Mesothelial cell of epicardium (in vitro differentiated cells): Measurements from ENCODE around the gene TXNDC16. TPM values are rescaled to one million over a fixed set of nuclear protein-coding genes. Genes with fewer than 3 reads are reported as not detected.
A peak's percentile ranks its signal among the peaks of the same experiment; 100 is the strongest.

Source experiments
- DNase-seq, 2 experiments: peaks; one replicate each; pipeline ENCODE4 v3.0.0; 2021; ENCODE audit warnings: low spot score in 2 of 2; ENCODE audit not compliant: unreplicated experiment in 2 of 2
- H3K27ac Mint-ChIP-seq: 2 replicates; pipeline ENCODE4 v1.8.0; 2021; ENCODE audit warnings: mixed read lengths
- H3K27me3 Mint-ChIP-seq: 2 replicates; pipeline ENCODE4 v1.8.0; 2021; ENCODE audit warnings: low read depth, mixed read lengths
- H3K36me3 Mint-ChIP-seq: 2 replicates; pipeline ENCODE4 v1.8.0; 2021; ENCODE audit warnings: mixed read lengths
- H3K4me1 Mint-ChIP-seq: 2 replicates; pipeline ENCODE4 v1.8.0; 2021; ENCODE audit warnings: mixed read lengths
- H3K4me3 Mint-ChIP-seq: 2 replicates; pipeline ENCODE4 v1.8.0; 2021; ENCODE audit warnings: mild to moderate bottlenecking, moderate library complexity, mixed read lengths
- H3K9me3 Mint-ChIP-seq: 2 replicates; pipeline ENCODE4 v1.8.0; 2021; ENCODE audit warnings: mixed read lengths
- CTCF ChIP-seq: fragments of 200-600 bp; sonication (generic); IDR thresholded peaks from one replicate; pipeline ENCODE4 v1.5.0; 2021; ENCODE audit warnings: antibody characterized with exemption; ENCODE audit not compliant: unreplicated experiment
- total RNA-seq: library from RNA; stranded (reverse); gene quantifications from 3 replicates; pipeline ENCODE4 v1.2.1, GENCODE V29; 2021

The TXNDC16 gene
- total RNA-seq, 1 donor from 2014 or later, result 12.7 TPM

GRCh38 chr14:52413729-52414408, 138.4 kb downstream of the TXNDC16 start:
- Mint-ChIP-seq H3K9me3 (no peaks in the 10 kb centered on the region), H3K4me1 (peaks cover 23% of the 10 kb centered on the region), H3K27ac (no peak overlapping the region), H3K36me3 (no peaks in the 10 kb centered on the region), H3K4me3 (no peak overlapping the region), H3K27me3 (no peaks in the 10 kb centered on the region)
- DNase-seq, result no peak
- TF ChIP-seq CTCF, result no peak

GRCh38 chr14:52412426-52412825, 139.9 kb downstream of the TXNDC16 start:
- no peaks in the 10 kb centered on the region for H3K36me3 Mint-ChIP-seq
- no peak overlapping the region for H3K4me3 Mint-ChIP-seq
- DNase-seq, result no peak
- H3K4me1 Mint-ChIP-seq, result peaks cover 26% of the 10 kb centered on the region
- H3K27me3 Mint-ChIP-seq, result no peaks in the 10 kb centered on the region
- peak overlapping the region; percentile 73 for H3K27ac Mint-ChIP-seq
- H3K9me3 Mint-ChIP-seq, result no peaks in the 10 kb centered on the region
- no peak for TF ChIP-seq CTCF

- Mint-ChIP-seq H3K27ac (no peak overlapping the region), H3K4me3 (no peak overlapping the region), H3K4me1 (peaks cover 19% of the 10 kb centered on the region), H3K9me3 (no peaks in the 10 kb centered on the region), H3K36me3 (no peaks in the 10 kb centered on the region), H3K27me3 (no peaks in the 10 kb centered on the region)
- no peak for DNase-seq
- TF ChIP-seq CTCF, result no peak
Observed at GRCh38 chr14:52405314-52405713, 147.0 kb downstream of the TXNDC16 start.

GRCh38 chr14:52402812-52403526, 149.3 kb downstream of the TXNDC16 start:
- Mint-ChIP-seq H3K4me3 (no peak overlapping the region), H3K4me1 (peaks cover 25% of the 10 kb centered on the region), H3K9me3 (no peaks in the 10 kb centered on the region), H3K36me3 (no peaks in the 10 kb centered on the region), H3K27ac (no peak overlapping the region), H3K27me3 (no peaks in the 10 kb centered on the region)
- no peak for DNase-seq
- no peak for TF ChIP-seq CTCF

GRCh38 chr14:52400846-52401245, 151.5 kb downstream of the TXNDC16 start:
- DNase-seq, result no peak
- H3K9me3 Mint-ChIP-seq, result peaks cover 11% of the 10 kb centered on the region
- H3K4me1 Mint-ChIP-seq, result peaks cover 25% of the 10 kb centered on the region
- no peak for TF ChIP-seq CTCF
- no peak overlapping the region for H3K4me3 Mint-ChIP-seq
- peaks cover 3% of the 10 kb centered on the region for H3K36me3 Mint-ChIP-seq
- peak overlapping the region; percentile 15 for H3K27ac Mint-ChIP-seq
- no peaks in the 10 kb centered on the region for H3K27me3 Mint-ChIP-seq
